ENCODE data around the gene DUSP22.
"Not testable (repeated sequence)": the region's sequence is repeated elsewhere in the genome, so short reads cannot be mapped to it uniquely, and the experiment has no call there.

DUSP22 gene, protein sequence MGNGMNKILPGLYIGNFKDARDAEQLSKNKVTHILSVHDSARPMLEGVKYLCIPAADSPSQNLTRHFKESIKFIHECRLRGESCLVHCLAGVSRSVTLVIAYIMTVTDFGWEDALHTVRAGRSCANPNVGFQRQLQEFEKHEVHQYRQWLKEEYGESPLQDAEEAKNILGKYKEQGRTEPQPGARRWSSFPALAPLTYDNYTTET

DNA sequence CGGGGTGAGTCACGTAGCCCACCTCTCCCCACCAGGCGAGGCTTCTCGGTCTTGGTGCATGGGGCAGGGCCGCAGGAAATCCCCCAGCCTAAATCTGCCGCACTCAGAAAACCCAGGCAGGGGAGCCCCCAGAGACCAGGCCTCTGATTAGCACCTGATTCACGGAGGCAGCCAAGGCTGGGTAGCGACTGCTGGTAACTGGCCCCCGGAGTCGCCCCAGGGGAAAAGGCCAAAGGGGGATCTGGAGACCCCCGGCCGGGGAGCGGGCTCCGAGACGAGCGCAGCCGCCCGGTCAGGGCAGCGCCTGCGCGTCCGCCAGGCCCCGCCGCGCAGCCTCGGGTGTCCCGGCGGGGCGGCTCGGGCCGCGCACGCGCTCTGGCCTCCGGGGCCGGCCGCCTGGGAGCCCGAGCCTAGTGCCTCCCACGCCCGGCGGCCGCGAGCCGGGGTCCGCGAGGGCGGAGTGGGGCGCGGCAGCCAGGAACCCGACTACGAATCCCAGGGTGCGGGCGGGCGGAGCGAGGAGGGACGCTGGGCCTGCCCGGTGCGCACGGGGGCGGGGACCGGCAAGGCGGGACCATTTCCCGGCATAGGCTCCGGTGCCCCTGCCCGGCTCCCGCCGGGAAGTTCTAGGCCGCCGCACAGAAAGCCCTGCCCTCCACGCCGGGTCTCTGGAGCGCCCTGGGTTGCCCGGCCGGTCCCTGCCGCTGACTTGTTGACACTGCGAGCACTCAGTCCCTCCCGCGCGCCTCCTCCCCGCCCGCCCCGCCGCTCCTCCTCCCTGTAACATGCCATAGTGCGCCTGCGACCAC, at the start of gene DUSP22:
DUSP22 (plus strand) TSS at position 791 of the 809 bp plus-strand sequence. CDS start 53 bp downstream, outside the sequence.
- no peak for DNase-seq

DNA sequence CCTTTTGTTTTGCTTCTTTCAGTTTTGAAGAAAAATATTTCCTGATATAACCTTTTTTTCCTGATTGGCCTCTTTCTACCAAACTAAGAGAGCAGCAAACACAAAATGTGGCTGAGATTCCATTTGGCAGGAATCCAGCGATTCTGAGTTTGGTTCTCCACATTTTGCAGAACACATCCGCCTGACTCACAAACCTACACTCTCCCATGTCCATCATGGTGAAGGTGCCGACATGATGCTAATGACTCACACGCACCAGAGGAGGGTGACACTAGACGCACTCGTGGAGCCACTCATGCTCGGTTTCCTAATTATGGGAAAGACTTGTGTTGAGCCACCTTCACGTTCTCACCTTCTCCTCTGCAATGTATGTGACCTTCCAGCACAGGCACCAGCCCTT, 45.9 kb upstream of the DUSP22 start:
- no peak for DNase-seq

DNA sequence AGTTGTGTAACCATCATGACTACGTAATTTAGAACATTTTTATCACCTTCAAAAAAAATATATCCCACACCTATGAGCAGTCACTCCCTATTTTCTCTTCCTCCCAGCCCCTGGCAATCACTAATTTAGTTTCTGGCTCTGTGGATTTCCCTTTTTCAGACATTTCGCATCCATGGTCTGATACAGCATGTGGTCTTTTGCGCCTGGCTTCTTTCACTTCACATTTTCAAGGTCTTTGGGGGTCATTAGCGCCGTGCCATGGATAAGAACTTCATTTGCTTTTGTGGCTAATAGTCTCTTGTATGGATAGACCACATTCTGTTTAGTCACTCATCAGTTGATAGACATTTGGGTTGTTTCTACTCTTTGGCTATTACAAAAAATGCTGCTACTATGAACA, 44.9 kb upstream of the DUSP22 start:
- DNase-seq = no peak

DNA sequence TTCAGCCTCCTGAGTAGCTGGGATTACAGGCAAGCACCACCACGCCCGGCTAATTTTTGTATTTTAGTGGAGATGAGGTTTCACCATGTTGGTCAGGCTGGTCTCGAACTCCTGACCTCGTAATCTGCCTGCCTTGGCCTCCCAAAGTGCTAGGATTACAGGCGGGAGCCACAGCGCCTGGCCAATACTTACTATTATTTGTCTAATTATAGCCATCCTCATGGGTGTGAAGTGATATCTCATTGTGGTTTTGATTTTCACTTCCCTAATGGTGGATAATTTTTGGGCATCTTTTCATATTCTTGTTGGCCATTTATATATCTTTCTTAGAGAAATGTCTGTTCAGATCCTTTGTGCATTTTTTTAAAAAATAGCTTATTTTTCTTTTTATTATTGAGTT, 44.2 kb upstream of the DUSP22 start:
- not testable (repeated sequence) for DNase-seq

DNA sequence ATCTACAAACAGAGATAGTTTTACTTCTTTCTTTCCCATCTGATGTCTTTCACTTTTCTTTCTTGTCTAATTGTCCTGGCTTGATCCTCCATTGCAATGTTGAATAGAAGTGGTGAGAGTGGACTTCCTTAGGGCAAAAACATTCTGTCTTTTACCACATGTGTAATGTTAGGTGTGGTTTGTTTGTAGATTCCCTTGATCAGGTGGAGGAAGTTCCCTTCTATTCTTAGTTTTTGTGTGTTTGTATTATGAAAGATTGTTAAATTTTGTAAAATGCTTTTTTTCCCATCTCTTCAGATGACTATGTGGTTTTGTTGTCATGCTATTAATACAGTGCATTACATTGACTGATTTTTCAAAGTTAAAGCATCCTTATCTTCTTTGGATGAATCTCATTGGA, 41.6 kb upstream of the DUSP22 start:
- no peak for DNase-seq

DNA sequence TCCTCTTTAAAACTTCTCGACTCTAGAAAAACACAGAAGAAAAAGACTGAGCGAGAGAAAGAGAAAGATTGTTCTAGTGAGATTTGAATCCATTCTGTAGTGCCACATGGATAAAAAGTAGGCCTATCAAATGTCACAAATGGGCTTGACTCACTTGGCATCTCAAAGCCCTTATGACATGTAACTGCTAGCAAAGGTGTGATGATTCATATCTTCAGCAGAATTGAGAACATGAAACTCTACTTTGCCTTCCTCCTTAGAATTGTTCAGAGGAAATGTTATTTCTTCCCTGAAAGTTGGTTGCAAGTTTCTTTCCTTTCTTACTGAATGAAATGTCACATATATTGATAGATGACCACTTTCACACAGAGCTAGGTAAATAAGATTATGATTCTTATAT, 40.4 kb upstream of the DUSP22 start:
- DNase-seq = no peak

DNA sequence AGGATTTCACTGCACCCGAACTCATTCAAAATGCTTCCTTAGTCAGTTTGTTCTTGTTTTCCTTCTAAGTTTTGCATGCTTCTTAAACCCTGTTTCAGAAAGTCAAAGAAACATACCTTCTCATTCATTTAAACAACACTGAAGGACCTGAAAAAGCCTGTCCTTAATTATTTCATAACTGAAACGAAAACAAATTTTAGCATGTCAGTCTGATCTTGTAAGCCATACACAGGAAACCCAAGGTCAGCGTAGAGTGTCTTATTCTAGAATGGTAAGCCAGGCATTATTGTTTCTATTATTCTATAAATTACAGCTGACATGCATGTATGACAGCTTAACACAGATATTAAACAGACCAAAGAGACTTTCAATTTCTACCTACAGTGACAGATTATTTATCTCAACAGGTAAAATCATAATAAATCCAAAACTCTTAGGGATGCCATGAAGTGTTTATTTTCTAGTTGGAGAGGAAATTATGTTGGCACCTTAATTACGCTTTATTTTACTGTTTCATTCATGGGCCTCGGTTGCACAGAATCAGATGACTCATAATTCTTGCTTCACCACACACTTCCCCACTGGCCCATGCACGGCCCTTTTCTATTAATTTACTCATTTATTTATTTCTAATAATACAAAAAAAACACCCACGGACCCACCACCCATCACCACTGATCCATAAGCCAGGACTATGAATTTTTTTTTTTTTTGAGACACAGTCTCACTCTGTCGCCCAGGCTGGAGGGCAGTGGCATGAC, 39.3 kb upstream of the DUSP22 start:
- DNase-seq = peak; percentile 3

DNA sequence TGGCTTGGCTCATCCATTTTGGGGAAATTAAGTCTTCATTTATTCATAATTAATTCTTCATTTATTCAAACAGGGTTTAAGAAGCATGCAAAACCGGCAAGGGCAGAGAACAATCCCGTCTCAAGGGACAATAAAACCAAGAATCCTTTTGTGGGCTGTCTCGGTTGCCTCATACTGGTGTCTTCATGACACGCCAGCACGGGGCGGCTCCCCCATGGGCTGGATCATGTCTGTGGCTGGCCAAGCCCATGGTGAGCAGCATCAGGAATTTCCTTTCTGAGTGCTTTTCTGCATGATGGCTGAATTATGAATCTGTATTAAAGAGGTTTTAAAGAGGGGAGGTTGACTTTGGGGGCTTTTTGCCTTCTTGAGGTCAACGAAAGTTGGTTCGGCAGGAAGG, 38.3 kb upstream of the DUSP22 start:
- DNase-seq = no peak

DNA sequence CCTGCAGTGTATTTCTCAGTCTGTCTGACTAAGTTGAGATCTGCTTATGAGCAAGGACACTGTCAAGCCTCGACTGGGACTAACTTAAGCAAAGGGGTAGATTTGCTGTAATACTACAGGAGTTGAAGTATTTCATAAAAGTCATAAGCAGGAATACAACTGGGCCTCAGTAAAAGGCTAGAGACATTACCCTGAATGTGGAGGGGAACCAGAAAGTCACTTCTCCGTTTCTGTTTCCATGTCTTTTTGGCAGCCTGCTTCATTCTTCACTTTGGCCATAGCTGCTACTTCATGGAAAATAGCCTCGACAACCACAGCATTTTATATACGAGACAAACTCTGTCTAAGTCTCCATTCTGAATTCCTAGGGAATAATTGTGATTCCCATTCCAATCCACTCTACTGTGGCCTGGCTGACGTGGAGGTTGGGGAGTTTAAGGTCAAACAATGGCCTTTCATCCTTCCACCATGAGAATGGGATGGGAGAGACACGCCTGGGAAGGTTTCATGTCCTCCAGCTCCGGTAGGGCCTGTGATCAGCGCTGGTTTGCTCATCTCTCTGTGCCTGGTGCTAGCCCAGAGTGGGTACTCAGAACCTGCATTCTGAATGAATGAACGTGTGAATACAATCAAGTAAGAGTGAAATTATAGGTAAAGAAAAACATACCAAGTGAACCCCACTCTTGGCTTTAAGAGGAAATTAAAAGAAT, 37.1 kb upstream of the DUSP22 start:
- DNase-seq = no peak

DNA sequence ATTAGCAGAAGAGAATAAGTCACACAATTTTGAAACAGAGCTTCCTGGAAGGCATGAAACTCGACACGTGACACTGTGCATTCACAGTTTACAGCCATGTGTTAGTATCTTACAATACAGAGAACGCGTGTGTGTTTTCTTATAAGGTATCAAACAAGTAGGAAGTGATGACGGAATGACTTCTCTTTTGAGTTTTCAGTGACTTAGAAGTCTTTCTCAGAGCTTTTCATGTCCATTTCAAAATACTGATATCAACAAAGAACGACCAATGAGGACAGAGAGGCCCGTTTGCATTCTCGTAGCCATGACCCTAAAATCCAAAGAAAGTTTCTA, 36.6 kb upstream of the DUSP22 start:
- DNase-seq = no peak

DNA sequence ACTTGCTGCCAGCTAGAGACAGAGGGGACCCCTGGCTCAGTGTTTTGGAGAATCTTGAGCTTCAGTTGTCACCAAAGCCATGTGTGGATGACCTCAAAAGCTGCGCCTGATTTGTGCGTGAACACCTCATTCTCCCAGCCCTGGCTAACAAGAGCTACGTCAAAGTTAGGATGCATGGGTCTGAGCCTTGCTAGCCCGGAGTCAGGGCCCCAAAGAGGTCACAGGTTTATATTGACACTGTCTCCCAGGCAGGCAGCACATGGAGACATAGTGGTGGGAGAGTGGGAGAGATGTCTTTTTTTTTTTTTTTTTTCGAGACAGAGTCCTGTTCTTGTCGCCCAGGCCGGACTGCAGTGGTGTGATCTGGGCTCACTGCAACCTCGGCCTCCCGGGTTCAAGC, 36.1 kb upstream of the DUSP22 start:
- no peak for DNase-seq

DNA sequence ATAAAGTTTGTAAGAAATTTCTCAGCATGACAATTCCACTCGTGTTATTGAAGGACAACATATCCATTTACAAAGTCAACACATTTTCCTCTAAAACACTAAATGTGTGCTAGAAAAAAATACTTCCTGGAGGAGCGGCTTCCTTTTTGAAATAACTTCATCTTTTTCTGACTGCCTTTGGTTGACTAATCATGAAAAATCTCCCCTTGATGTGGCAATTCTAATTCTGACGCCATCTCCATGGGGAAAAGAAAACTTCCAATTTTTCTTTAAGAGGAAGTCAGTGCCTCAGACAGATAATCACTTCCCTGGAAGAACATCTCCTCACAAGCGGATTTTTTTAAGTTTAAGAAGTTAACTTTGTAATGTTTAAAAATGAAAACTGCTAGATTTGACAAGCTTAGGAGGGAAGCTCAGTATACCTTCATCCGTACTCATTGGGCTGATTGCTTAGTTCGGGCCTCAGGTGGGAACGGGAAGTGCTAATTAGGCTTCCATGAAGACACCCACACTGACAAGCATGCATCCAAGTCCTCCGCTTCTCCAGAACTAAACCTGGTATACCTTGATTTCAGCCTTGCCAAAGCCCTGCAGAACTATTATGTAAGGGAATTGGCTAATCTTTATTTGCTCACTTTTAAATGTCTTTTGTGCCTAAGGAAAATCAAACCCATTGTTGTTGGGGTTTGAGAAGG, 35.1 kb upstream of the DUSP22 start:
- no peak for DNase-seq

DNA sequence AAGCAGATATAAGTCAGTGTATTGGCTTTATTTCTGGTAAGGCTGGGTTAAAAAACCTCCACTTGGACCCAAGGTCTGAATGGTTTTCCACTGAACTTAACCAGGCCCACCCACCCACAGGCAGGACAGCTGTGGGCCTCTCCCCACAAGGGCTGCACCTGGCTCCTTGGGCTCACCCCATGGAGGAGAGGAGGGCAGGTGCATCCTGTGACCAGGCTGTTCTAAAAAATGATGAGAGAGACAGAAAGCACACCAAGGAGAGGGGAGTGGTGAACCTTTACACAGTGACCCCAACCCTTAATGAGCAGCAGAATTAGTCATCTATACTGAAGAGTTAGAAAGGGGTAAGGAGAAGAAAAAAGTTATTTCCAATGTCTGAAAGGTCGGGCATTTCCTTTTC, 34.5 kb upstream of the DUSP22 start:
- DNase-seq = no peak

DNA sequence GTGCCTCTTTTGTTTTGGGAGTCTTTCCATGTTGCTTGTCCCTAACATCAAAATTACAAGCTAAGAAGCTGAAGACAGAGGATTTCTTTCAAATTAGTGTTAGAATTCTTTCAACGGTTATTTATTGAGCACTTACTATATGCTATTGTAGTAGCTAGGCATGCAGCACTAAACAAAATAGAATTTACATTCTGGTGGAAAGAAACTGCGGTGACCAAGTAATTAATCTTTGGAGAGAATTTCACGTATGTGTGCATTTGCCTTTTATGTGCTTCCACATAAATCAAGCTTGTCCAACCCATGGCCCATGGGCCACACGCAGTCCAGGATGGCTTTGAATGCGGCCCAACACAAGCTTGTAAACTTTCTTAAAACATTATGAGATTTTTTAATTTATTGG, 33.0 kb upstream of the DUSP22 start:
- no peak for DNase-seq

DNA sequence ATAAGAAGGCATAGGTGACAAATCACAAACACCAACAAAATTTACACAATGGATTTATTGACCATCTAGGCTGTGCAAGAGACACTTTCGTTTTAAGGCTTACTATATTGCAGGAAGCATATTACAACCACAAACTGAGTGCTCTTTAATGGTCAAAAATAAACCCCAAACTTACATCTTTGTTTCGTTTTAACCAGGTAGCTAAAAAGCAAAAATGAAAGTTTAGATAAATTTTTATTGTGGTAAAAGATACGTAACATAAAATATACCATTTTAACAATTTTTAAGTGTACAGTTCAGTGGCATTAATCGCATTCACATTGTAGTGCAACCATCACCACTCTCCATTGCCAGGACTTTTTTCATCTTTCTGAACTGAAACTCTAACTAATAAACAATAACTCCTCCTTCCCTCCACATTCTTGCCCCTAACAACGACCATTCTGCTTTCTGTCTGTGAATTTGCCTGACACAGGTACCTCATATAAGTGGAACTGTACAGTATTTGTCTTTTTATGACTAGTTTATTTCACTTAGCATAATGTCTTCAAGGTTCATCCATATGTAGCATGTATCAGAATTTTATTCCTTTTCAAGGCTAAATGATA, 32.3 kb upstream of the DUSP22 start:
- DNase-seq = no peak

DNA sequence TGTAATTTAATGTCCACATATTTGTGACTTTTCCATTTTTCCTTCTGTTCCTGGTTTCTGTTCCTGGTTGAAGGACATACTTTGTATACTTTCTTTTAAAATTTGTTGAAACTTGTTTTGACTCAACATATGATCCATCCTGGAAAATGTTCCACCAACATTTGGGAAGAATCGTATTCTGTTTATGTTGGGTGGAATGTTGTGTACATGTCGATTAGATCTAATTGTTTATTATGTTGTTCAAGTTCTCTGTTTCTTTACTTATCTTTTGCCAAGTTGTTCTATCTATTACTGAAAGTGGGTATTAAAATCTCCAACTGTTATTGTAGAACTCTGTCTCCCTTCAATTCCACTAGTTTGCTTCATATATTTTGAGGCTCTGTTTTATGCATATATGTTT, 27.7 kb upstream of the DUSP22 start:
- DNase-seq = no peak

DNA sequence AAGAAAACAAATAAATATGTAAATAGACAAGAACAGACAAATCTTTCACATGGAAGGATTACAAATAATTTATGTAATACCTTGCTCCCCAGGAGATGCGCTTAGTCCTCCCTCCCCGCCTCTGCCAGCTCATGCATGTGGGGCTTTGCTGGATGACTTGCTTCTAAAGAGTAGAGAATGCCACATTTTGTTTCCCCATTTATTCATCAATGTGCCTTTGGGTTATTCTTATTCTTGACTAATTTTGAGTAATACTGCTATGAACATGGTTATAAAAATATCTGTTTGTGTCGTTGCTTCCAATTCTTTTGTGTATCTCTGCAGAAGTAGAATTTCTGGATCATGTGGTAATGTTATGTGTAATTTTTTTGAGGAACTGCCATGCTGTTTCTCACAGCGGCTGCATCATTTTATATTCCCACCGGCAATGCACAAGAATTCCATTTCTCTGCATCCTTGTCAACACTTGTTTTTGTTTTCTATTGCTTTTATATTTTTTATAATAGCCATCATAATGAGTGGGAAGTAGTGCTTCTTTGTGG, 23.8 kb upstream of the DUSP22 start:
- no peak for DNase-seq

DNA sequence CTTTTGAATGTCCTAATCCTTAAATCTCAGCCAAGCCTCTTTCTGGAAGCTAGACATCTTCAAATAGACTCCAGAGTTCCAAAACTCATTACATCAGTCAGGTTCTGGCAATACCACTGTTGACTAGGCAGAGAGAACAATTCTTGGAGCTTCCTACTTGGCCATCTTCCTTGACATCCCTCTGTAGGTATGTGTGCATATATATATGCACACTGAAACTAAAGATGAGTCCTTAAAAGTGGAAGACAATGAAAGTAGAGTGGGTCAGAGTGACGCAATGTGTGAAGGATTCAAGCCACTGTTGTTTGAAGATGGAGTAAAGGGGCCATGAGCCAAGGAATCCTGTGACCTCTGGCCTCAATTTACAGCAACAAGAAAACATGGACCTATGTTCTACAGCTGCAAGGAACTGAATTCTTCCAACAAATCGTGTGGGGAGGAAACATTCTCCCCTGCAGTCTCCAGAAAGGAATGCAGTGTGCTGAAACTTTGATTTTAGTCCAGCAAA, 18.7 kb upstream of the DUSP22 start:
- DNase-seq = no peak

DNA sequence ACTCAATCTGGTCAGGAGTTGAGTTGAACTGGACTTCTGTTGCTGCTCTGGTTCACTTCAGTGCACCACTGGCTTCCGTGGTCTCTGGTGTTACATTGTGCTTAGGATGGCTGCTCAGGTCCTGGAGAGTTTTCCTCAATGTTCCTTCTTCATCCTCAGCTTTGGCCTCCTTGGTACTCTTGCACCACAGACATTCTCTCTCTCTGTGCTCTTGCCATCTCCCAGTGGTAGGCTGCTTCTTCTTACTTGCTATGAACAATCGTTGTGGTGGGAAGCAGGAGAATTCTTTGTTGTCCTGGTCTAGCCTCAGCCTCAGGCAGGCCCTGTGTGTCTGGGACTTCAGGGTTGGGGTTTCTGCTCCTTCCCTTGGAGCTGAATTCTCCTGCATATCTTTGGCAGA, 14.5 kb upstream of the DUSP22 start:
- DNase-seq = no peak

DNA sequence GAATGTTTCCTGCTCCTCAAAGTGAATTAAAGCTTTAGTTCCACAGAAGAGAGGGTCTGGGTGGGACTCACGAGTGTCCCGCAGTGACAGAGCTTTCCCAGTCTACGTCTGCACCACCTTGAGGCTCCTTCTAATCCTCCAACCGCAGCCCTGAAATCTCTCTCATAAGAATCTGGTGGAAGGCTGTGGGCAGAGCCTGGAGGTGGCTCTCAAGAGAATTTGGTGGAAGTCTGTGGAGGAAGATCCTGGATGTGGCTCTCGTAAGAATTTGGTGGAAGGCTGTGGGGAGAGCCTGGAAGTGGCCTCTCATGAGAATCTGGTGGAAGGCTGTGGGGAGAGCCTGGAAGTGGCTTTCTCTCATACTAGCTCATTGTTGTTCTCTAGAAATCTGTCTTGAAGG, 13.8 kb upstream of the DUSP22 start:
- DNase-seq = no peak

DNA sequence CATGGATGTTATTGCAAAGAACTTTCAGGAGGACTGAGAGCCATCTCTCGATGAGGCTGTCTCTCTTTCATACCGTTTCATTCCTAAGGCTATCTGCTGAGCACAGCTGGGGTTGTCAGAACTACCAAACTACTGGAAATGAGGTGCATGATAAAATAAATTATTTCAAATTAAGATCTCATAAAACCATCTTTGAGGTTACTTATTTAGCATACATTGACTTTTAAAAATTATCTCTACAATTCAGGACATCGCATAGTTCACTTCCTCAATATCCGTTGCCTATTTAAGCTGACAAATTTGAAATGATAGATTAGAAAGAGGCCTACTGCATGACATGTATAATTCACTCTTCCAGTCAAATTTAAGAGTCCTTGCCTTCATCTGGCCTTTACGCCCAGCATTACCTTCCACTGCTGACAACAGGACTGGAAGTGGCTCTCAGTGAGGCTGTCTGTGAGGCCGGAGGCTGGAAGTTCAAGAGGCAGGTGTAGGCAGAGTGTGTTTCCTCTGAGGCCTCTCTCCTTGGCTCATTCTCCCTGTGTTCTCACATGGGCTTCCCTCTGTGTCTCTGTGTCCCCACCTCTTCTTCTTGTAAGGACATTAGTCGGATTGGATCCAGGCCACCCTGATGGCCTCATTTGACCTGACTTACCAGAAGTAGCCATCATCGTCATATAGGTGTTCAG, 12.8 kb upstream of the DUSP22 start:
- no peak for DNase-seq
